H1 (cell line): ENCODE data around the gene SLC7A8. TPM values are rescaled to one million over a fixed set of nuclear protein-coding genes. Genes with fewer than 3 reads are reported as not detected.

ENCODE experiments used
- CTCF ChIA-PET: fragments of 300-600 bp; sonication (Branson Sonifier 250); formaldehyde crosslinking; loops from one replicate; lab custom pipeline; 2021; ENCODE audit not compliant: partially characterized antibody; lab: Charles Lee
- POLR2A ChIA-PET: fragments of 300-600 bp; sonication (Branson Sonifier 250); formaldehyde crosslinking; loops from one replicate; lab custom pipeline; 2021; ENCODE audit warnings: inconsistent platforms; ENCODE audit not compliant: partially characterized antibody; lab: Charles Lee
- DNase-seq, 2 experiments: peaks; one replicate each; pipeline versions ENCODE4 v3.0.0 to v3.0.0-alpha.2; 2010 to 2022; ENCODE audit warnings: low spot score in 2 of 2, low read depth in 1 of 2, mixed read lengths in 1 of 2
- FAIRE-seq: peaks from 2 replicates; lab custom pipeline; 2011; peaks lifted over from hg19 to GRCh38; lab: Jason Lieb, UNC
- H2AFZ ChIP-seq: 2 replicates; pipeline ENCODE4 v1.8.1; 2012; ENCODE audit warnings: low read length, inconsistent platforms
- H2AK5ac ChIP-seq: 2 replicates; pipeline ENCODE4 v1.6.1; 2013; ENCODE audit warnings: low read depth, low read length
- H2BK120ac ChIP-seq: replicated peaks from 2 replicates; pipeline ENCODE3; 2013; ENCODE audit warnings: low read depth, low read length, inconsistent platforms
- H2BK12ac ChIP-seq: 2 replicates; pipeline ENCODE4 v1.6.1; 2013; ENCODE audit warnings: low read depth, low read length
- H2BK15ac ChIP-seq: 2 replicates; pipeline ENCODE4 v1.6.1; 2013; ENCODE audit warnings: low read length
- H2BK20ac ChIP-seq: 2 replicates; pipeline ENCODE4 v1.6.1; 2013; ENCODE audit warnings: low read length
- H2BK5ac ChIP-seq: 2 replicates; pipeline ENCODE4 v1.6.1; 2013; ENCODE audit warnings: low read depth, low read length
- H3K14ac ChIP-seq: 2 replicates; pipeline ENCODE4 v1.6.1; 2013; ENCODE audit warnings: inconsistent platforms; ENCODE audit not compliant: insufficient read length
- H3K18ac ChIP-seq: 2 replicates; pipeline ENCODE4 v1.6.1; 2013; ENCODE audit warnings: low read length; ENCODE audit errors: extremely low read depth
- H3K23ac ChIP-seq: 2 replicates; pipeline ENCODE4 v1.6.1; 2013; ENCODE audit warnings: inconsistent platforms; ENCODE audit not compliant: insufficient read length
- H3K23me2 ChIP-seq: 2 replicates; pipeline ENCODE4 v1.6.1; 2013; ENCODE audit warnings: low read depth, low read length
- H3K27ac ChIP-seq: 2 replicates; pipeline ENCODE4 v1.6.1; 2011; ENCODE audit warnings: low read depth, low read length, inconsistent platforms
- H3K27me3 ChIP-seq, 4 experiments: replicated peaks in 1 of 4; 1 replicate in 1 of 4; 2 replicates in 3 of 4; pipeline versions ENCODE4 v1.6.1 to v1.8.1; 2011 to 2013; ENCODE audit warnings: low read length in 3 of 4, mild to moderate bottlenecking in 3 of 4, inconsistent platforms in 2 of 4, mixed read lengths in 2 of 4, moderate library complexity in 1 of 4; ENCODE audit not compliant: control insufficient read depth in 3 of 4, insufficient read depth in 3 of 4; ENCODE audit errors: extremely low read depth in 1 of 4
- H3K36me3 ChIP-seq, 4 experiments: 2 replicates each; pipeline versions ENCODE4 v1.6.1 to v1.8.1; 2011 to 2013; ENCODE audit warnings: mild to moderate bottlenecking in 4 of 4, low read length in 3 of 4, moderate library complexity in 2 of 4, control low read depth in 1 of 4, inconsistent platforms in 1 of 4; ENCODE audit not compliant: insufficient read depth in 4 of 4, control insufficient read depth in 2 of 4
- H3K4ac ChIP-seq: replicated peaks from 2 replicates; pipeline ENCODE3; 2013; ENCODE audit warnings: low read length, low read depth, mixed read lengths, inconsistent platforms; ENCODE audit not compliant: insufficient read length
- H3K4me1 ChIP-seq, 4 experiments: replicated peaks in 1 of 4; 1 replicate in 1 of 4; 2 replicates in 3 of 4; pipeline versions ENCODE4 v1.6.1 to v1.8.1; 2011 to 2013; ENCODE audit warnings: low read length in 3 of 4, inconsistent platforms in 2 of 4, mixed read lengths in 1 of 4; ENCODE audit not compliant: insufficient read depth in 4 of 4, control insufficient read depth in 3 of 4
- H3K4me2 ChIP-seq, 2 experiments: 2 replicates each; pipeline versions ENCODE4 v1.6.1 to v1.8.1; 2011 to 2013; ENCODE audit warnings: low read depth in 2 of 2, low read length in 2 of 2, control low read depth in 1 of 2, inconsistent platforms in 1 of 2, mild to moderate bottlenecking in 1 of 2; ENCODE audit not compliant: insufficient read depth in 1 of 2
- H3K4me3 ChIP-seq, 4 experiments: fragments of 200-600, 300-600 bp in 1 of 4; sonication (generic), shearing (Covaris generic), sonication (Bioruptor Twin) in 1 of 4; 2 replicates each; pipeline versions ENCODE4 v1.5.1 to v1.8.1; 2011 to 2016; ENCODE audit warnings: low read length in 4 of 4, low read depth in 3 of 4, control low read depth in 2 of 4, inconsistent platforms in 2 of 4, mild to moderate bottlenecking in 2 of 4, mixed read lengths in 1 of 4, moderate library complexity in 1 of 4; ENCODE audit not compliant: insufficient read depth in 2 of 4; ENCODE audit errors: extremely low read depth in 1 of 4
- H3K56ac ChIP-seq: replicated peaks from 2 replicates; pipeline ENCODE3; 2013; ENCODE audit warnings: low read depth, mild to moderate bottlenecking, mixed read lengths, low read length, inconsistent platforms; ENCODE audit not compliant: insufficient read length
- H3K79me1 ChIP-seq: 2 replicates; pipeline ENCODE4 v1.6.1; 2013; ENCODE audit warnings: low read depth, low read length, control low read depth
- H3K79me2 ChIP-seq, 2 experiments: 2 replicates each; pipeline versions ENCODE4 v1.6.1 to v1.8.1; 2012 to 2013; ENCODE audit warnings: low read length in 2 of 2, mild to moderate bottlenecking in 2 of 2, inconsistent platforms in 1 of 2; ENCODE audit not compliant: insufficient read depth in 2 of 2, control insufficient read depth in 1 of 2
- H3K9ac ChIP-seq, 4 experiments: replicated peaks in 1 of 4; 1 replicate in 1 of 4; 2 replicates in 3 of 4; pipeline versions ENCODE4 v1.6.1 to v1.8.1; 2011 to 2013; ENCODE audit warnings: low read depth in 3 of 4, low read length in 3 of 4, control low read depth in 2 of 4, mild to moderate bottlenecking in 2 of 4, moderate library complexity in 2 of 4, inconsistent platforms in 1 of 4; ENCODE audit errors: extremely low read depth in 1 of 4
- H3K9me3 ChIP-seq, 2 experiments: 2 replicates each; pipeline versions ENCODE4 v1.6.1 to v1.8.1; 2012 to 2013; ENCODE audit warnings: mild to moderate bottlenecking in 2 of 2, moderate library complexity in 2 of 2, control low read depth in 1 of 2, inconsistent platforms in 1 of 2, low read depth in 1 of 2, low read length in 1 of 2, mixed read lengths in 1 of 2; ENCODE audit not compliant: insufficient read depth in 2 of 2
- H4K20me1 ChIP-seq, 2 experiments: replicated peaks in 1 of 2; 2 replicates each; pipeline versions ENCODE3 to v1.8.1; 2011 to 2013; ENCODE audit warnings: inconsistent platforms in 2 of 2, low read length in 2 of 2, mild to moderate bottlenecking in 1 of 2; ENCODE audit not compliant: insufficient read depth in 2 of 2, control insufficient read depth in 1 of 2
- H4K5ac ChIP-seq: 2 replicates; pipeline ENCODE4 v1.6.1; 2013; ENCODE audit warnings: low read length, low read depth, mixed read lengths, inconsistent platforms; ENCODE audit not compliant: insufficient read length
- H4K8ac ChIP-seq: 2 replicates; pipeline ENCODE4 v1.8.0; 2013; ENCODE audit warnings: mild to moderate bottlenecking, moderate library complexity, low read length, inconsistent platforms; ENCODE audit not compliant: insufficient read depth; ENCODE audit errors: extremely low read depth
- H4K91ac ChIP-seq: replicated peaks from 2 replicates; pipeline ENCODE3; 2013; ENCODE audit warnings: low read length, mixed read lengths, inconsistent platforms; ENCODE audit not compliant: insufficient read length
- ATF2 ChIP-seq: IDR thresholded peaks from 2 replicates; pipeline ENCODE4 v1.6.1; 2012; ENCODE audit warnings: low read length, inconsistent platforms
- JUND ChIP-seq: IDR thresholded peaks from 2 replicates; pipeline ENCODE4 v1.6.1; 2011; ENCODE audit warnings: mild to moderate bottlenecking, improper control_type of control experiment, low read length
- SIN3A ChIP-seq, 2 experiments: IDR thresholded peaks in 1 of 2; conservative IDR thresholded peaks in 1 of 2; 2 replicates each; pipeline ENCODE4 v1.6.1; 2011 to 2012; ENCODE audit warnings: low read length in 2 of 2, improper control_type of control experiment in 1 of 2, low read depth in 1 of 2, mild to moderate bottlenecking in 1 of 2
- SP2 ChIP-seq: IDR thresholded peaks from 2 replicates; pipeline ENCODE4 v1.6.1; 2012; ENCODE audit warnings: mild to moderate bottlenecking, low read length, inconsistent platforms
- SRF ChIP-seq: IDR thresholded peaks from 2 replicates; pipeline ENCODE4 v1.6.1; 2011; ENCODE audit warnings: mild to moderate bottlenecking, low read depth, low read length, moderate library complexity
- TAF7 ChIP-seq: optimal IDR thresholded peaks from 2 replicates; pipeline ENCODE3; 2011; ENCODE audit warnings: low read depth, mild to moderate bottlenecking, inconsistent platforms, low read length, moderate library complexity, borderline replicate concordance
- WGBS, 2 experiments: shearing (Covaris generic) in 1 of 2; methylation state at CpG; one replicate each; pipeline versions ENCODE4 v1.1.6 to v1.1.7; 2013 to 2015; ENCODE audit warnings: low lambda C conversion rate in 2 of 2, mixed read lengths in 2 of 2, inconsistent platforms in 1 of 2, low coverage in 1 of 2, missing lambda C conversion rate in 1 of 2; ENCODE audit not compliant: insufficient replicate concordance in 2 of 2, insufficient coverage in 1 of 2, insufficient read length in 1 of 2; ENCODE audit errors: extremely low coverage in 1 of 2, missing lambda C conversion rate in 1 of 2; 5-methylcytosine and 5-hydroxymethylcytosine counted together
- polyA plus RNA-seq, 7 experiments: library from polyadenylated mRNA; depleted of rRNA in 3 of 7; stranded (reverse) in 5 of 7; unstranded in 2 of 7; fragments of >200 nt in 5 of 7; fragments of 200-250 nt in 2 of 7; gene quantifications; 1 replicate in 5 of 7; 2 replicates in 1 of 7; 4 replicates in 1 of 7; pipeline versions ENCODE4 v1.2.1 to v1.2.3, GENCODE V29; 2011 to 2013; ENCODE audit warnings: missing spikeins in 2 of 7, mixed read lengths in 2 of 7
- total RNA-seq: library from RNA; stranded (reverse); fragmentation: NEBNext Ultra II Directional; extraction: Animal tissue kit (Norgen Biotek cat#: 25700); gene quantifications from 2 replicates; pipeline ENCODE4 v1.2.1, GENCODE V29; 2021

Gene SLC7A8
- total and polyA plus RNA-seq, 2 of the 8 experiments (the other 6 are each of a cell fraction or from before 2014, with no cell fraction given): 182 to 204 TPM

GRCh38 chr14:23142826-23143225 is 40.6 kb downstream of the SLC7A8 start:
- no peak overlapping the region for H3K27ac ChIP-seq
- H2BK20ac ChIP-seq: no peak overlapping the region
- H3K79me2 ChIP-seq: no peaks in the 10 kb centered on the region
- H3K14ac ChIP-seq: no peak overlapping the region
- CTCF ChIA-PET: interaction anchor here (0.7 to 3.9 kb wide), 11 partner anchors 21 to 74 kb away, joined by 3 to 21 read pairs (median 3); no protein-coding TSS in a partner anchor
- H4K5ac ChIP-seq: no peak overlapping the region
- peaks cover 3% of the 10 kb centered on the region; the same call in 1 of the 2 replicates for H3K23me2 ChIP-seq
- no peak overlapping the region for H3K4me2 ChIP-seq
- peaks cover 2 to 6% of the 10 kb centered on the region in 2 experiments for H4K20me1 ChIP-seq
- H2AK5ac ChIP-seq: no peak overlapping the region
- no peak overlapping the region for H3K56ac ChIP-seq
- no peak overlapping the region for H3K18ac ChIP-seq
- no peak for FAIRE-seq
- TF ChIP-seq SRF (no peak), SP2 (no peak), JUND (no peak), TAF7 (no peak), SIN3A (conservative IDR thresholded peaks at IDR 0.05 in 1 of 2, IDR thresholded peaks at IDR 0.05 in 1 of 2; ENCODE audit: low read depth in 1 of 2, low read length in 2 of 2) (no peak), ATF2 (no peak)
- no peaks in the 10 kb centered on the region for H3K27me3 ChIP-seq
- H3K9ac ChIP-seq: no peak overlapping the region
- H2AFZ ChIP-seq: no peak overlapping the region
- no peak overlapping the region for H3K4me3 ChIP-seq
- no peak overlapping the region; the same call in 1 of the 2 replicates for H4K8ac ChIP-seq
- H2BK12ac ChIP-seq: no peak overlapping the region
- H3K36me3 ChIP-seq: peaks cover 10 to 51% (median 29%) of the 10 kb centered on the region in 4 experiments; a peak in 7 of 8 replicates
- no peak overlapping the region for H3K23ac ChIP-seq
- no peaks in the 10 kb centered on the region for H3K9me3 ChIP-seq
- H4K91ac ChIP-seq: no peak overlapping the region
- no peak overlapping the region for H3K4ac ChIP-seq
- H2BK120ac ChIP-seq: no peak overlapping the region
- no peak overlapping the region for H2BK15ac ChIP-seq
- POLR2A ChIA-PET: interaction anchor here (1.2 to 3.2 kb wide), 4 partner anchors 9 to 22 kb away, joined by 5 to 9 read pairs (median 6); no protein-coding TSS in a partner anchor
- 86% methylated on average over 4 of the region's 4 CpGs; no CpG with 5 or more reads in 1 of the 2 experiments for WGBS, 2 experiments
- H3K79me1 ChIP-seq: no peaks in the 10 kb centered on the region; the same call in 1 of the 2 replicates
- H3K4me1 ChIP-seq: no peaks in the 10 kb centered on the region
- DNase-seq: no peak
- no peak overlapping the region for H2BK5ac ChIP-seq
